Measurements from ENCODE around the gene CDKN1C. TPM values are rescaled to one million over a fixed set of nuclear protein-coding genes. Genes with fewer than 3 reads are reported as not detected.

The CDKN1C gene
- total RNA-seq, 1 donor from 2014 or later = 47.8 TPM

DNA sequence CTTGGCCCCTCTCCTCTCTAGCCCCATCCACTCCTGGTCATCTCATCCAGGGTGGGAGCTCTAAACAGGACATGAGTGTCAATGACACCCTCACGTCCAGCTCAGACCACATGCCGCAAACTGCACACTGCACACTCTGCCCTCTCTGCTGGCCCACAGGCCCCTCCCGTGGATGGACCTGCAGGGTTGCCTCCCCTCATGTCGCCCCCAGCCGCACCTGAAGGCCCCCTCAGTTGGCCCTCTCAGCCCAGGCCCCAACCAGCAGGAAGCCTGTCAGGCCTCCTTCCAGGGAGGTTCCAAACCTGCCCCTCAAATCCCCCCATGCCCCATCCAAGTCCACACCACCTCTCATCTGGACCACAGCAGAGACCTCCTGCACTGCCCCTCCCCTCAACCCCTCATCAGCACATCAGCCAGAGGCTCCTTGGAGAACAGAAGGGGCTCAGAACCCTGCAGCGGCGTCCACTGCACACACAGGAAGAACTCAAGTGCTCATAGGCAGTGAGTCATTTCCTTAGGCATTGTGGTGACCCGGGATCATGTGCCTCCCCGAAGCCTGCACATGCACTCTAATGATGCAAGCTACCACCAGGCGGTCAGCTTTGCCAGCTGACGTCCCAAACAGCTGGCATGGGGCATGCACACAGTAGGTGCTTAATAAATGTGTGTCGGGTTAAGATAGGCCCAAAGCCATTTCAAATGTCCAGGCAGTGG is 12.9 kb upstream of the CDKN1C start:
- peaks cover 6% of the 10 kb centered on the region for H3K27me3 Mint-ChIP-seq (ENCODE audit: insufficient read depth, low read depth)
- H3K4me1 Mint-ChIP-seq = peaks cover 18% of the 10 kb centered on the region
- no peaks in the 10 kb centered on the region for H3K9me3 Mint-ChIP-seq
- no peaks in the 10 kb centered on the region for H3K36me3 Mint-ChIP-seq
- TF ChIP-seq EZH2phosphoT487 (IDR thresholded peaks at IDR 0.05) = no peak
- TF ChIP-seq, protein P1, sequence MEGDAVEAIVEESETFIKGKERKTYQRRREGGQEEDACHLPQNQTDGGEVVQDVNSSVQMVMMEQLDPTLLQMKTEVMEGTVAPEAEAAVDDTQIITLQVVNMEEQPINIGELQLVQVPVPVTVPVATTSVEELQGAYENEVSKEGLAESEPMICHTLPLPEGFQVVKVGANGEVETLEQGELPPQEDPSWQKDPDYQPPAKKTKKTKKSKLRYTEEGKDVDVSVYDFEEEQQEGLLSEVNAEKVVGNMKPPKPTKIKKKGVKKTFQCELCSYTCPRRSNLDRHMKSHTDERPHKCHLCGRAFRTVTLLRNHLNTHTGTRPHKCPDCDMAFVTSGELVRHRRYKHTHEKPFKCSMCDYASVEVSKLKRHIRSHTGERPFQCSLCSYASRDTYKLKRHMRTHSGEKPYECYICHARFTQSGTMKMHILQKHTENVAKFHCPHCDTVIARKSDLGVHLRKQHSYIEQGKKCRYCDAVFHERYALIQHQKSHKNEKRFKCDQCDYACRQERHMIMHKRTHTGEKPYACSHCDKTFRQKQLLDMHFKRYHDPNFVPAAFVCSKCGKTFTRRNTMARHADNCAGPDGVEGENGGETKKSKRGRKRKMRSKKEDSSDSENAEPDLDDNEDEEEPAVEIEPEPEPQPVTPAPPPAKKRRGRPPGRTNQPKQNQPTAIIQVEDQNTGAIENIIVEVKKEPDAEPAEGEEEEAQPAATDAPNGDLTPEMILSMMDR (IDR thresholded peaks at IDR 0.05) = no peak
- TF ChIP-seq EZH2 (IDR thresholded peaks at IDR 0.05) = no peak
- Histone ChIP-seq H3K4me1 (peaks cover 8% of the 10 kb centered on the region), H3K27ac (no peak overlapping the region), H3K4me3 (no peak overlapping the region), H3F3A (ENCODE audit: low read depth) (no peaks in the 10 kb centered on the region), H3K9me3 (ENCODE audit: low read depth) (no peaks in the 10 kb centered on the region), H4K20me1 (ENCODE audit: low read depth) (no peaks in the 10 kb centered on the region), H3K36me3 (no peaks in the 10 kb centered on the region), H3K4me2 (no peak overlapping the region), H2AFZ (replicated peaks) (no peak overlapping the region), H3K27me3 (peaks cover 13% of the 10 kb centered on the region), H3K79me2 (ENCODE audit: low read depth) (no peaks in the 10 kb centered on the region), H3K9ac (no peak overlapping the region)
- DNase-seq (ENCODE audit: low spot score) = no peak
- H3K4me3 Mint-ChIP-seq = no peak overlapping the region
- no peak overlapping the region for H3K27ac Mint-ChIP-seq

DNA sequence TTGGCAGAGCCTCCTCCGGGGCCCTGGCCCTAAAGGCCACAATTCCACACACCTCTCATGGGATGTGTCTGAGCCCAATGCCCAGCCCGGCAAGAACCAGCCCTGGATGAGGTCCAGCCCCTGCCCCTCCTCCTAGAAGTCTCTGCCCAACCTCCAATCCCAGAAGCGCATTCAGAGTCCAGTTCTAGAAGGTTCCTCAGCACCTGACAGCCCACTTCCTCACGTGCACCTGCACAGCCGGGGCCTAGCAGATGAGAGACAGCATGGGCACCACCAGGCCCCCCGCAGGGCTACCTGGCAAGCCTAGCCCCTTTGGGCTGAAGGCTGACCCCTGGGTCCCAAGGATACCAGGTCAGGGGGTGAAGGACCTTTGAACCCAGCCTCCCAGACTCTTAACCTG is 11.5 kb upstream of the CDKN1C start:
- H2AFZ ChIP-seq (replicated peaks) = no peak overlapping the region

DNA sequence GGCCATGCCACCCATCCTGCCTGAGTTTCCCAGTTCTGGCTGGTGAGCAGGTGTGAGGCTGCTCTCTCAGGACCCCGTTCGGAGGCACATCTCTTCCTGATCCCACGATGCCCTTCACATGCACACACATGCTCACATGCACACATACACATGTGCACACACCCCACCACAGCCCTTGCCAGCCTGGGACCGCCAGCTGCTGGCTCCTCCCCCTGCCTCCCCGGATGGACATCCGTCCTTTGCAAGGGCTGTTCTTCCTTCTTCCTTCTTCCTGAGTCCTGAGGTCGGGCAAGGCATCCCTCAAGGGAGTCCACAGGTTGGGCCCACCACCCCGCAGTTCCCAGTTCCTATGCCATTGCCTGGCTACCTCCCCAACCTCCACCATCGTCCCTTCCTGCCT is 10.5 kb upstream of the CDKN1C start:
- Histone ChIP-seq H3K4me1 (peaks cover 8% of the 10 kb centered on the region), H3K27ac (no peak overlapping the region), H3K4me2 (no peak overlapping the region), H3K9me3 (ENCODE audit: low read depth) (no peaks in the 10 kb centered on the region), H3K9ac (no peak overlapping the region), H3F3A (ENCODE audit: low read depth) (peaks cover 17% of the 10 kb centered on the region), H3K36me3 (no peaks in the 10 kb centered on the region), H3K27me3 (peaks cover 8% of the 10 kb centered on the region), H3K79me2 (ENCODE audit: low read depth) (no peaks in the 10 kb centered on the region), H3K4me3 (no peak overlapping the region), H4K20me1 (ENCODE audit: low read depth) (no peaks in the 10 kb centered on the region), H2AFZ (replicated peaks) (no peak overlapping the region)
- peaks cover 24% of the 10 kb centered on the region for H3K4me1 Mint-ChIP-seq
- no peak for DNase-seq (ENCODE audit: low spot score)
- no peaks in the 10 kb centered on the region for H3K36me3 Mint-ChIP-seq
- peaks cover 6% of the 10 kb centered on the region for H3K27me3 Mint-ChIP-seq (ENCODE audit: insufficient read depth, low read depth)
- TF ChIP-seq, protein P1 (IDR thresholded peaks at IDR 0.05) = no peak
- TF ChIP-seq EZH2phosphoT487 (IDR thresholded peaks at IDR 0.05) = no peak
- H3K9me3 Mint-ChIP-seq = no peaks in the 10 kb centered on the region
- no peak overlapping the region for H3K4me3 Mint-ChIP-seq
- H3K27ac Mint-ChIP-seq = no peak overlapping the region

More for the DNA sequence above, 11.5 kb upstream of the CDKN1C start:
- no peak for DNase-seq (ENCODE audit: low spot score)
- Mint-ChIP-seq H3K4me3 (no peak overlapping the region), H3K27ac (no peak overlapping the region), H3K4me1 (peaks cover 22% of the 10 kb centered on the region), H3K27me3 (ENCODE audit: insufficient read depth, low read depth) (peaks cover 6% of the 10 kb centered on the region), H3K36me3 (no peaks in the 10 kb centered on the region), H3K9me3 (no peaks in the 10 kb centered on the region)
- Histone ChIP-seq H3K9me3 (ENCODE audit: low read depth) (no peaks in the 10 kb centered on the region), H3K36me3 (no peaks in the 10 kb centered on the region), H3K27ac (no peak overlapping the region), H3K27me3 (peaks cover 13% of the 10 kb centered on the region), H4K20me1 (ENCODE audit: low read depth) (no peaks in the 10 kb centered on the region), H3K9ac (no peak overlapping the region), H3K4me3 (no peak overlapping the region), H3K79me2 (ENCODE audit: low read depth) (no peaks in the 10 kb centered on the region), H3K4me2 (no peak overlapping the region), H3F3A (ENCODE audit: low read depth) (peaks cover 11% of the 10 kb centered on the region), H3K4me1 (peaks cover 3% of the 10 kb centered on the region)
- TF ChIP-seq, protein P1 (IDR thresholded peaks at IDR 0.05) = no peak
- no peak for TF ChIP-seq EZH2phosphoT487 (IDR thresholded peaks at IDR 0.05)
- no peak for TF ChIP-seq EZH2 (IDR thresholded peaks at IDR 0.05)

All from neural progenitor cell (in vitro differentiated cells).